H1 (cell line): ENCODE results near the gene GRK5.

Experiments
- EP300 ChIP-seq, 2 experiments: IDR thresholded peaks; 1 replicate in 1 of 2; 2 replicates in 1 of 2; pipeline ENCODE4 v1.6.1; 2011 to 2012; ENCODE audit warnings: low read depth in 2 of 2, low read length in 2 of 2, mild to moderate bottlenecking in 2 of 2, borderline replicate concordance in 1 of 2, inconsistent platforms in 1 of 2, moderate library complexity in 1 of 2
- EZH2 ChIP-seq: fragments of 200-600 bp; sonication (generic); IDR thresholded peaks from 2 replicates; pipeline ENCODE4 v1.7.1; 2012; ENCODE audit warnings: low read depth, mild to moderate bottlenecking, moderate library complexity, low read length, inconsistent platforms; ENCODE audit not compliant: severe bottlenecking
- GABPA ChIP-seq: IDR thresholded peaks from 2 replicates; pipeline ENCODE4 v1.6.1; 2011; ENCODE audit warnings: mild to moderate bottlenecking, low read length, moderate library complexity, borderline replicate concordance; ENCODE audit not compliant: insufficient read depth
- JUN ChIP-seq: IDR thresholded peaks from 2 replicates; pipeline ENCODE4 v1.6.1; 2011; ENCODE audit warnings: low read depth, mild to moderate bottlenecking, improper control_type of control experiment, low read length
- JUND ChIP-seq: IDR thresholded peaks from 2 replicates; pipeline ENCODE4 v1.6.1; 2011; ENCODE audit warnings: mild to moderate bottlenecking, improper control_type of control experiment, low read length
- POLR2A ChIP-seq, 2 experiments: IDR thresholded peaks; 1 replicate in 1 of 2; 2 replicates in 1 of 2; pipeline ENCODE4 v1.6.1; 2011; ENCODE audit warnings: low read depth in 2 of 2, low read length in 2 of 2, mild to moderate bottlenecking in 2 of 2; ENCODE audit errors: control extremely low read depth in 1 of 2
- POLR2AphosphoS5 ChIP-seq: IDR thresholded peaks from 2 replicates; pipeline ENCODE4 v1.6.1; 2011; ENCODE audit warnings: low read depth, low read length
- RBBP5 ChIP-seq: IDR thresholded peaks from 2 replicates; pipeline ENCODE4 v1.7.1; 2012; ENCODE audit warnings: low read depth, mild to moderate bottlenecking, inconsistent platforms, low read length, moderate library complexity, borderline replicate concordance
- SRF ChIP-seq: IDR thresholded peaks from 2 replicates; pipeline ENCODE4 v1.6.1; 2011; ENCODE audit warnings: mild to moderate bottlenecking, low read depth, low read length, moderate library complexity
- TAF1 ChIP-seq: IDR thresholded peaks from 2 replicates; pipeline ENCODE4 v1.6.1; 2011; ENCODE audit warnings: mild to moderate bottlenecking, low read depth, low read length
- YY1 ChIP-seq: IDR thresholded peaks from 2 replicates; pipeline ENCODE4 v1.6.1; 2011; ENCODE audit warnings: low read depth, mild to moderate bottlenecking, low read length
- TF ChIP-seq, protein P1 (sequence below), 3 experiments: IDR thresholded peaks; 1 replicate in 2 of 3; 2 replicates in 1 of 3; pipeline versions ENCODE4 v1.5.1 to v1.6.1; 2011; ENCODE audit warnings: low read length in 3 of 3, mild to moderate bottlenecking in 3 of 3, inconsistent platforms in 2 of 3, low read depth in 1 of 3, moderate library complexity in 1 of 3; ENCODE audit not compliant: insufficient read depth in 1 of 3; ENCODE audit errors: control extremely low read depth in 1 of 3
- TF ChIP-seq, protein P2 (sequence below): IDR thresholded peaks from 2 replicates; pipeline ENCODE4 v1.6.1; 2012; ENCODE audit warnings: low read length, inconsistent platforms

DNA sequence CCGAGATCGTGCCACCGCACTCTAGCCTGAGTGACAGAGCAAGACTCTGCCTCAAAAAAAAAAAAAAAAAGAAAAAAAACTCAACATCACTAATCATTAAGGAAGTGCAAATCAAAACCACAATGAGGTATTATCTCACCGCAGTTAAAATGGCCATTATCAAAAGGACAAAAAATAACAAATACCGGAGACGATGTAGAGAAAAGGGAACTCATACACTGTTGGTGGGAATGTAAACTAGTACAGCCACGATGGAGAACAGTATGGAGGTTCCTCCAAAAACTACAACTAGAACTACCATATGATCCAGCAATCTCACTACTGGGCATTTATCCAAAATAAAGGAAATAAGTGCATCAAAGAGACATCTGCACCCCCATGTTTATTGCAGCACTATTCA, 24.3 kb downstream of the GRK5 start:
- TF ChIP-seq, protein P1, sequence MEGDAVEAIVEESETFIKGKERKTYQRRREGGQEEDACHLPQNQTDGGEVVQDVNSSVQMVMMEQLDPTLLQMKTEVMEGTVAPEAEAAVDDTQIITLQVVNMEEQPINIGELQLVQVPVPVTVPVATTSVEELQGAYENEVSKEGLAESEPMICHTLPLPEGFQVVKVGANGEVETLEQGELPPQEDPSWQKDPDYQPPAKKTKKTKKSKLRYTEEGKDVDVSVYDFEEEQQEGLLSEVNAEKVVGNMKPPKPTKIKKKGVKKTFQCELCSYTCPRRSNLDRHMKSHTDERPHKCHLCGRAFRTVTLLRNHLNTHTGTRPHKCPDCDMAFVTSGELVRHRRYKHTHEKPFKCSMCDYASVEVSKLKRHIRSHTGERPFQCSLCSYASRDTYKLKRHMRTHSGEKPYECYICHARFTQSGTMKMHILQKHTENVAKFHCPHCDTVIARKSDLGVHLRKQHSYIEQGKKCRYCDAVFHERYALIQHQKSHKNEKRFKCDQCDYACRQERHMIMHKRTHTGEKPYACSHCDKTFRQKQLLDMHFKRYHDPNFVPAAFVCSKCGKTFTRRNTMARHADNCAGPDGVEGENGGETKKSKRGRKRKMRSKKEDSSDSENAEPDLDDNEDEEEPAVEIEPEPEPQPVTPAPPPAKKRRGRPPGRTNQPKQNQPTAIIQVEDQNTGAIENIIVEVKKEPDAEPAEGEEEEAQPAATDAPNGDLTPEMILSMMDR (IDR thresholded peaks at IDR 0.05; ENCODE audit: control extremely low read depth in 1 of 3, insufficient read depth in 1 of 3, low read depth in 1 of 3, low read length in 3 of 3), result no peak
- no peak for TF ChIP-seq EZH2
- no peak for TF ChIP-seq JUN
- TF ChIP-seq SRF, result no peak
- no peak for TF ChIP-seq POLR2A (IDR thresholded peaks at IDR 0.05; ENCODE audit: control extremely low read depth in 1 of 2, low read depth in 2 of 2, low read length in 2 of 2)
- no peak for TF ChIP-seq YY1
- TF ChIP-seq, protein P2, sequence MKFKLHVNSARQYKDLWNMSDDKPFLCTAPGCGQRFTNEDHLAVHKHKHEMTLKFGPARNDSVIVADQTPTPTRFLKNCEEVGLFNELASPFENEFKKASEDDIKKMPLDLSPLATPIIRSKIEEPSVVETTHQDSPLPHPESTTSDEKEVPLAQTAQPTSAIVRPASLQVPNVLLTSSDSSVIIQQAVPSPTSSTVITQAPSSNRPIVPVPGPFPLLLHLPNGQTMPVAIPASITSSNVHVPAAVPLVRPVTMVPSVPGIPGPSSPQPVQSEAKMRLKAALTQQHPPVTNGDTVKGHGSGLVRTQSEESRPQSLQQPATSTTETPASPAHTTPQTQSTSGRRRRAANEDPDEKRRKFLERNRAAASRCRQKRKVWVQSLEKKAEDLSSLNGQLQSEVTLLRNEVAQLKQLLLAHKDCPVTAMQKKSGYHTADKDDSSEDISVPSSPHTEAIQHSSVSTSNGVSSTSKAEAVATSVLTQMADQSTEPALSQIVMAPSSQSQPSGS, result no peak
- no peak for TF ChIP-seq EP300 (IDR thresholded peaks at IDR 0.05; ENCODE audit: borderline replicate concordance in 1 of 2, low read depth in 2 of 2, low read length in 2 of 2)
- no peak for TF ChIP-seq GABPA
- TF ChIP-seq TAF1, result no peak
- no peak for TF ChIP-seq JUND
- no peak for TF ChIP-seq RBBP5
- no peak for TF ChIP-seq POLR2AphosphoS5
